ENCODE results near the gene MAG. TPM values are rescaled to one million over a fixed set of nuclear protein-coding genes. Genes with fewer than 3 reads are reported as not detected.
A peak's percentile ranks its signal among the peaks of the same experiment; 100 is the strongest.

The MAG gene
- total RNA-seq, 2 donors from 2014 or later, result 13.9 TPM; not detected in 1

- no peaks in the 10 kb centered on the region for H3K4me1 ChIP-seq (replicated peaks)
- H3K27ac ChIP-seq, result peak overlapping the region; percentile 86 to 93
- peak; percentile 26 for DNase-seq (ENCODE audit: low spot score)
- TF ChIP-seq POLR2A (IDR thresholded peaks at IDR 0.05), result no peak
- no peak for TF ChIP-seq POLR2AphosphoS5 (IDR thresholded peaks at IDR 0.05)
- TF ChIP-seq CTCF (IDR thresholded peaks at IDR 0.05), result no peak
- 5% methylated on average over 38 of the region's 39 CpGs for WGBS
- intact Hi-C loops (cut with DNase I), result no loop called here
- H3K9me3 ChIP-seq, result no peaks in the 10 kb centered on the region
- H3K27me3 ChIP-seq (replicated peaks; ENCODE audit: insufficient read depth), result no peaks in the 10 kb centered on the region
- no peaks in the 10 kb centered on the region for H3K36me3 ChIP-seq
- H3K4me3 ChIP-seq, result peak overlapping the region; percentile 64 to 72
Observed at GRCh38 chr19:35249146-35249847, 42.7 kb upstream of the MAG start.

GRCh38 chr19:35249848-35250711 lies 41.9 kb upstream of the MAG start:
- no peaks in the 10 kb centered on the region for H3K4me1 ChIP-seq (replicated peaks)
- no peak for TF ChIP-seq POLR2A (IDR thresholded peaks at IDR 0.05)
- no peak for TF ChIP-seq CTCF (IDR thresholded peaks at IDR 0.05)
- TF ChIP-seq POLR2AphosphoS5 (IDR thresholded peaks at IDR 0.05), result no peak
- intact Hi-C loops (cut with DNase I), result no loop called here
- H3K27ac ChIP-seq, result peak overlapping the region; percentile 86 to 93
- WGBS, result 68% methylated on average over 33 of the region's 34 CpGs
- no peaks in the 10 kb centered on the region for H3K27me3 ChIP-seq (replicated peaks; ENCODE audit: insufficient read depth)
- no peaks in the 10 kb centered on the region for H3K9me3 ChIP-seq
- peak overlapping the region; percentile 64 to 72 for H3K4me3 ChIP-seq
- H3K36me3 ChIP-seq, result no peaks in the 10 kb centered on the region
- DNase-seq (ENCODE audit: low spot score), result no peak

GRCh38 chr19:35251456-35251855 lies 40.5 kb upstream of the MAG start:
- Histone ChIP-seq H3K4me3 (no peak overlapping the region), H3K9me3 (no peaks in the 10 kb centered on the region), H3K36me3 (no peaks in the 10 kb centered on the region), H3K27me3 (replicated peaks; ENCODE audit: insufficient read depth) (no peaks in the 10 kb centered on the region), H3K27ac (no peak overlapping the region), H3K4me1 (replicated peaks) (no peaks in the 10 kb centered on the region)
- TF ChIP-seq POLR2AphosphoS5 (IDR thresholded peaks at IDR 0.05) (no peak), POLR2A (IDR thresholded peaks at IDR 0.05) (no peak), CTCF (IDR thresholded peaks at IDR 0.05) (no peak)
- intact Hi-C loops (cut with DNase I), result no loop called here
- DNase-seq (ENCODE audit: low spot score), result no peak
- 87% methylated on average over 2 of the region's 2 CpGs for WGBS

GRCh38 chr19:35253316-35254286 lies 38.4 kb upstream of the MAG start:
- Histone ChIP-seq H3K27me3 (replicated peaks; ENCODE audit: insufficient read depth) (no peaks in the 10 kb centered on the region), H3K4me3 (no peak overlapping the region), H3K9me3 (no peaks in the 10 kb centered on the region), H3K36me3 (no peaks in the 10 kb centered on the region), H3K27ac (no peak overlapping the region), H3K4me1 (replicated peaks) (no peaks in the 10 kb centered on the region)
- 74% methylated on average over 9 of the region's 9 CpGs for WGBS
- no peak for TF ChIP-seq POLR2AphosphoS5 (IDR thresholded peaks at IDR 0.05)
- TF ChIP-seq CTCF (IDR thresholded peaks at IDR 0.05), result no peak
- no peak for TF ChIP-seq POLR2A (IDR thresholded peaks at IDR 0.05)
- intact Hi-C loops (cut with DNase I), result no loop called here
- DNase-seq (ENCODE audit: low spot score), result no peak
